ENCODE data around the gene ARSB.

DNA sequence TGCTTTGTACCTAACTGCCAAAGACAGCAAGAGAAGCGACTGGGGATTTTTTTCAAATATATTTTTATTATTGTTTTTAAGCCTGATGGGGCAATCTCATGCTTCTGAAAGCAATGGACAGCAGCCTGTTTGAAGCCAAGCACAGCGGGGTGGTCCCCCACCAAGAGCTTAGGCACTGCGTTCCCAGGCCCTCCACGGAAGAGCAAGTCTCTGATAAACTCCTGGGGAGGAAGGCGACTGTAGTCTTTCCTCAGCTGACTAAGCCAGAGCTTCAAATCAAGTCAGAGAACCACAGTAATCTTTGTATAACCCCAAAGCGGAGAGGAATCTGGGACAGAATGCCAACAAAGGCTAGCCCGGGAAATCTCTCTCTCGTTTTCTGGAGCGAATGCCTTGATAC, 54.4 kb downstream of the ARSB start:
- TF ChIP-seq, protein P1, sequence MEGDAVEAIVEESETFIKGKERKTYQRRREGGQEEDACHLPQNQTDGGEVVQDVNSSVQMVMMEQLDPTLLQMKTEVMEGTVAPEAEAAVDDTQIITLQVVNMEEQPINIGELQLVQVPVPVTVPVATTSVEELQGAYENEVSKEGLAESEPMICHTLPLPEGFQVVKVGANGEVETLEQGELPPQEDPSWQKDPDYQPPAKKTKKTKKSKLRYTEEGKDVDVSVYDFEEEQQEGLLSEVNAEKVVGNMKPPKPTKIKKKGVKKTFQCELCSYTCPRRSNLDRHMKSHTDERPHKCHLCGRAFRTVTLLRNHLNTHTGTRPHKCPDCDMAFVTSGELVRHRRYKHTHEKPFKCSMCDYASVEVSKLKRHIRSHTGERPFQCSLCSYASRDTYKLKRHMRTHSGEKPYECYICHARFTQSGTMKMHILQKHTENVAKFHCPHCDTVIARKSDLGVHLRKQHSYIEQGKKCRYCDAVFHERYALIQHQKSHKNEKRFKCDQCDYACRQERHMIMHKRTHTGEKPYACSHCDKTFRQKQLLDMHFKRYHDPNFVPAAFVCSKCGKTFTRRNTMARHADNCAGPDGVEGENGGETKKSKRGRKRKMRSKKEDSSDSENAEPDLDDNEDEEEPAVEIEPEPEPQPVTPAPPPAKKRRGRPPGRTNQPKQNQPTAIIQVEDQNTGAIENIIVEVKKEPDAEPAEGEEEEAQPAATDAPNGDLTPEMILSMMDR (IDR thresholded peaks at IDR 0.05), result no peak
- no peak for TF ChIP-seq ZFX (IDR thresholded peaks at IDR 0.05; ENCODE audit: borderline replicate concordance)

All from 22Rv1 (cell line).